ENCODE results near the gene DCN.

The DCN gene

DNA sequence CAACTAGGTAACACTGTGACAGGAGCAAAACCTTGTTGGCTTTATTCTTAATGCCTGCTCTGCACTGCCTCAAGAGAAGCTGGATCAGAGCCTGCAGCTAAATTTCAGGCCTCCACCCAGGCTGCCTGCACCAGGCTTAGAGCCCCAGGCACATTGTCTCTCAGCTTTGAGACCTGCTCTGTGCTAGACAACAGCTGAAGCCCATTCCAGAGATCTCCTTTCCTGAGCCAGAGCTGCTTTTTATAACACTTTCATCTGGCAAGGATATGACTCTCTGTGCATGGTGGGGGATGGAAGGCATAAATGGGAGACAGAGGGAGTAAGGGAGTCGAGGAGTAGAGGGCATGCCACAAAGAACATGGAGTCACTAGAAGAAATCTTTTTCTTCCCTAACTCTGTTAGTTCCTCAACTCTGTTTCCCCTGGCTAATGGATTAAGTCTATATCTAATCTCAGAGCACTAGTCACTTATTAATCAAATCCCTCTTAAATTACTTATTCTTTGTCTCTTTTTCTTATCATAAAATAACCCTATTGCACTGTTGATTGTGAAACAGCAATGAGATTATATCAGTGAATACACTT, 44.2 kb downstream of the DCN start:
- no peak overlapping the region for H3K4me3 ChIP-seq (ENCODE audit: low read length, poor library complexity, severe bottlenecking)
- no peak overlapping the region for H2AFZ ChIP-seq (ENCODE audit: low read length)
- H3K27me3 ChIP-seq (ENCODE audit: insufficient read depth, low read length, poor library complexity, severe bottlenecking): no peaks in the 10 kb centered on the region
- H3K4me1 ChIP-seq (ENCODE audit: insufficient read depth, low read length, poor library complexity, severe bottlenecking): no peaks in the 10 kb centered on the region
- no peaks in the 10 kb centered on the region for H3K79me2 ChIP-seq (ENCODE audit: insufficient read depth, low read length)
- H3K9ac ChIP-seq (ENCODE audit: low read depth, low read length, poor library complexity, severe bottlenecking): no peak overlapping the region
- no peaks in the 10 kb centered on the region for H4K20me1 ChIP-seq (ENCODE audit: insufficient read depth, low read length, poor library complexity, severe bottlenecking)
- H3K36me3 ChIP-seq (ENCODE audit: insufficient read depth, low read length): no peaks in the 10 kb centered on the region
- no peak for TF ChIP-seq EZH2phosphoT487 (IDR thresholded peaks at IDR 0.05; ENCODE audit: borderline replicate concordance)
- TF ChIP-seq, protein P1, sequence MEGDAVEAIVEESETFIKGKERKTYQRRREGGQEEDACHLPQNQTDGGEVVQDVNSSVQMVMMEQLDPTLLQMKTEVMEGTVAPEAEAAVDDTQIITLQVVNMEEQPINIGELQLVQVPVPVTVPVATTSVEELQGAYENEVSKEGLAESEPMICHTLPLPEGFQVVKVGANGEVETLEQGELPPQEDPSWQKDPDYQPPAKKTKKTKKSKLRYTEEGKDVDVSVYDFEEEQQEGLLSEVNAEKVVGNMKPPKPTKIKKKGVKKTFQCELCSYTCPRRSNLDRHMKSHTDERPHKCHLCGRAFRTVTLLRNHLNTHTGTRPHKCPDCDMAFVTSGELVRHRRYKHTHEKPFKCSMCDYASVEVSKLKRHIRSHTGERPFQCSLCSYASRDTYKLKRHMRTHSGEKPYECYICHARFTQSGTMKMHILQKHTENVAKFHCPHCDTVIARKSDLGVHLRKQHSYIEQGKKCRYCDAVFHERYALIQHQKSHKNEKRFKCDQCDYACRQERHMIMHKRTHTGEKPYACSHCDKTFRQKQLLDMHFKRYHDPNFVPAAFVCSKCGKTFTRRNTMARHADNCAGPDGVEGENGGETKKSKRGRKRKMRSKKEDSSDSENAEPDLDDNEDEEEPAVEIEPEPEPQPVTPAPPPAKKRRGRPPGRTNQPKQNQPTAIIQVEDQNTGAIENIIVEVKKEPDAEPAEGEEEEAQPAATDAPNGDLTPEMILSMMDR (conservative IDR thresholded peaks at IDR 0.05; ENCODE audit: low read length): no peak
- H3K9me2 ChIP-seq (replicated peaks; ENCODE audit: low read depth, low read length): no peaks in the 10 kb centered on the region
- no peaks in the 10 kb centered on the region for H3K9me3 ChIP-seq (ENCODE audit: insufficient read depth, low read depth, low read length)
- H3K4me2 ChIP-seq (ENCODE audit: low read depth, low read length, poor library complexity, severe bottlenecking): no peak overlapping the region
- H3F3A ChIP-seq (ENCODE audit: low read depth): no peaks in the 10 kb centered on the region

DNA sequence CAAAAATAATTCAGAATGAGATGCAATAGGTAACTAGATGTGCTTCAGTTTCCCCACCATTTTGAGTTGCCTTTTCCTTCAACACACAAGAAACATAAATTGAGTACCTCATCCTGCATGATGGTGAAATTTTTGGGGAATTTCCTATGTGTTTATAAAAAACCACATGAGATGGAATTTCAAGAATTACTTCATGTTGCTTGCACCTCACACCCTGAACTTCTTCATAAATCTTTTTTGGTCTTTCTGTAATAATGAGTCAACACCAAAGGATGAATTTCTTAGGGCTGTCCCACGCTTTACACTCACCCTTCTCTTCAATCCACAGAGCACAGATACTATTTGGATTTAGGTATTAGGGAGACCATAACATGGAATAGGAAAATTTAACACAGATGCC, 48.7 kb downstream of the DCN start:
- Histone ChIP-seq H3K4me3 (ENCODE audit: low read length, poor library complexity, severe bottlenecking) (no peak overlapping the region), H3K9me2 (replicated peaks; ENCODE audit: low read depth, low read length) (no peaks in the 10 kb centered on the region), H3F3A (ENCODE audit: low read depth) (no peaks in the 10 kb centered on the region), H3K4me1 (ENCODE audit: insufficient read depth, low read length, poor library complexity, severe bottlenecking) (no peaks in the 10 kb centered on the region), H3K9ac (ENCODE audit: low read depth, low read length, poor library complexity, severe bottlenecking) (no peak overlapping the region), H2AFZ (ENCODE audit: low read length) (no peak overlapping the region), H3K27me3 (ENCODE audit: insufficient read depth, low read length, poor library complexity, severe bottlenecking) (no peaks in the 10 kb centered on the region), H4K20me1 (ENCODE audit: insufficient read depth, low read length, poor library complexity, severe bottlenecking) (no peaks in the 10 kb centered on the region), H3K4me2 (ENCODE audit: low read depth, low read length, poor library complexity, severe bottlenecking) (no peak overlapping the region), H3K36me3 (ENCODE audit: insufficient read depth, low read length) (no peaks in the 10 kb centered on the region), H3K9me3 (ENCODE audit: insufficient read depth, low read depth, low read length) (no peaks in the 10 kb centered on the region), H3K79me2 (ENCODE audit: insufficient read depth, low read length) (no peaks in the 10 kb centered on the region)
- TF ChIP-seq EZH2phosphoT487 (IDR thresholded peaks at IDR 0.05; ENCODE audit: borderline replicate concordance): no peak
- TF ChIP-seq, protein P1 (conservative IDR thresholded peaks at IDR 0.05; ENCODE audit: low read length): no peak

DNA sequence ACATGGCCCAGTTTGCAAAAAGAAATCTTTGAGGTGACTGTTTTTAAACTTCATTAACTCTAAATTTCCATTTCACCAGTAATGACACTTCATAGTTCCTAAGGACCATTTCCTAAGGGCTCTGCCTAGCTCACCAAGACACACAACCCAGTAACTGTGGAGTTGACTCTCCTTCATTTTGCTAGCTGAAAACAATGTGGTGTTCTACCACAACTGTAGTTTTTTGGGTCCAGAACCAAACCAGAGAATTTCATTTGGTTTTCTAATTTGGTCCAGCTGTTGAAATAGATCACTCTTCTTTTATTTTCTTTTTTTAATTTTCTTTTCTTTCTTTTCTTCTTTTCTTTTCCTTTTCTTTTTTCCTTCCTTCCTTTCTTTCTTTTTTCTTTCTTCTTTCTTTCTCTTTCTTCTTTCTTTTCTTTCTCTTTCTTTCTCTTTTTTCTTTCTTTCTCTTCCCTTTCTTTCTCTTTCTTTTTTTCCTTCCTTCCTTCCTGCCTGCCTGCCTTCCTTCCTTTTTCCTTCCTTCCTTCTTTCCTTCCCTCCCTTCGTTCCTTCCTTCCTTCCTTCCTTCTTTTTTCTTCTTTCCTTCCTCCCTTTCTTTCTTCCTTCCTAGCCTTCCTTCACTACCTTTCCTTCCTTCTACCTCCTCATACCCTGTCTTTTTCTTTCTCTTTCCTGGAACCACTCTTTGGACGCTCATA, 52.8 kb downstream of the DCN start:
- H3K79me2 ChIP-seq (ENCODE audit: insufficient read depth, low read length): no peaks in the 10 kb centered on the region
- no peaks in the 10 kb centered on the region for H3K4me1 ChIP-seq (ENCODE audit: insufficient read depth, low read length, poor library complexity, severe bottlenecking)
- no peaks in the 10 kb centered on the region for H3K9me2 ChIP-seq (replicated peaks; ENCODE audit: low read depth, low read length)
- H3K9ac ChIP-seq (ENCODE audit: low read depth, low read length, poor library complexity, severe bottlenecking): no peak overlapping the region
- H3K27me3 ChIP-seq (ENCODE audit: insufficient read depth, low read length, poor library complexity, severe bottlenecking): no peaks in the 10 kb centered on the region
- H3F3A ChIP-seq (ENCODE audit: low read depth): no peaks in the 10 kb centered on the region
- TF ChIP-seq EZH2phosphoT487 (IDR thresholded peaks at IDR 0.05; ENCODE audit: borderline replicate concordance): no peak
- TF ChIP-seq, protein P1 (conservative IDR thresholded peaks at IDR 0.05; ENCODE audit: low read length): no peak
- H3K36me3 ChIP-seq (ENCODE audit: insufficient read depth, low read length): no peaks in the 10 kb centered on the region
- H3K4me3 ChIP-seq (ENCODE audit: low read length, poor library complexity, severe bottlenecking): no peak overlapping the region
- no peak overlapping the region for H2AFZ ChIP-seq (ENCODE audit: low read length)
- no peak overlapping the region for H3K4me2 ChIP-seq (ENCODE audit: low read depth, low read length, poor library complexity, severe bottlenecking)
- H3K9me3 ChIP-seq (ENCODE audit: insufficient read depth, low read depth, low read length): no peaks in the 10 kb centered on the region
- no peaks in the 10 kb centered on the region for H4K20me1 ChIP-seq (ENCODE audit: insufficient read depth, low read length, poor library complexity, severe bottlenecking)

All from Loucy (cell line).